Transverse colon (tissue), 4 donors: ENCODE measurements around the gene MMP25. TPM values are rescaled to one million over a fixed set of nuclear protein-coding genes. Genes with fewer than 3 reads are reported as not detected.

Experiments used
- DNase-seq: peaks from one replicate; pipeline ENCODE4 v3.0.0-alpha.2; 2019
- H3K27ac ChIP-seq, 4 donors: fragments of 200-600 bp; sonication (generic); 2 replicates each; pipeline ENCODE4 v1.5.1; 2016 to 2018; ENCODE audit warnings: inconsistent platforms in 4 of 4
- H3K27me3 ChIP-seq: fragments of 200-600 bp; sonication (generic); 2 replicates; pipeline ENCODE4 v1.5.1; 2017; ENCODE audit warnings: inconsistent platforms
- H3K36me3 ChIP-seq, 4 donors: fragments of 200-600 bp; sonication (generic); 2 replicates each; pipeline ENCODE4 v1.5.1; 2017 to 2019; ENCODE audit warnings: inconsistent platforms in 4 of 4
- H3K4me1 ChIP-seq, 4 donors: fragments of 200-600 bp; sonication (generic); 2 replicates each; pipeline ENCODE4 v1.5.1; 2017 to 2020; ENCODE audit warnings: inconsistent platforms in 4 of 4
- H3K4me3 ChIP-seq, 4 donors: fragments of 200-600 bp; sonication (generic); 1 replicate in 1 of 4; 2 replicates in 3 of 4; pipeline versions ENCODE4 v1.5.1 to v1.6.1; 2017 to 2019; ENCODE audit warnings: inconsistent platforms in 4 of 4
- H3K9me3 ChIP-seq, 2 donors: fragments of 200-600 bp; sonication (generic); 2 replicates each; pipeline ENCODE4 v1.5.1; 2017 to 2019; ENCODE audit warnings: inconsistent platforms in 2 of 2
- CTCF ChIP-seq, 5 experiments: fragments of 200-600 bp in 3 of 5; fragments of 450-650 bp in 2 of 5; sonication (generic) in 3 of 5; IDR thresholded peaks; 1 replicate in 2 of 5; 2 replicates in 3 of 5; pipeline ENCODE4 v1.5.1; 2016 to 2017; ENCODE audit warnings: antibody characterized with exemption in 5 of 5, inconsistent platforms in 3 of 5, mild to moderate bottlenecking in 2 of 5, moderate library complexity in 1 of 5
- EP300 ChIP-seq: sonication (generic); formaldehyde crosslinking; IDR thresholded peaks from one replicate; pipeline ENCODE4 v1.6.1; 2017; ENCODE audit warnings: antibody characterized with exemption, low read depth
- POLR2A ChIP-seq: fragments of 450-650 bp; IDR thresholded peaks from one replicate; pipeline ENCODE4 v1.6.1; 2016; ENCODE audit warnings: antibody characterized with exemption, mild to moderate bottlenecking, moderate library complexity
- POLR2AphosphoS5 ChIP-seq, 3 donors: sonication (generic); formaldehyde crosslinking; IDR thresholded peaks; one replicate each; pipeline ENCODE4 v1.6.1; 2016; ENCODE audit warnings: antibody characterized with exemption in 3 of 3
- WGBS, 2 donors: methylation state at CpG; one replicate each; pipeline ENCODE4 v1.1.5; 2018; ENCODE audit warnings: low coverage in 1 of 2; 5-methylcytosine and 5-hydroxymethylcytosine counted together
- in situ Hi-C, 4 donors: fragments of 200-750 bp; cut with MboI; loops; one replicate each; pipeline versions ENCODE4 v1.15.0 to v1.15.1; 2017; ENCODE audit warnings: low sequenced_read_pairs in 3 of 4, low pct_ligation_motif_present in 1 of 4, low pct_unique_long_range_greater_than_20kb in 1 of 4
- intact Hi-C: fragments of 100-400 bp; cut with DNase I; formaldehyde crosslinking; loops from one replicate; pipeline ENCODE4 v1.15.1; 2023; ENCODE audit warnings: low total_unique reads
- total RNA-seq, 4 donors: library from RNA; depleted of rRNA; stranded (reverse); fragments of >200 nt; gene quantifications; one replicate each; pipeline ENCODE4 v1.1.0, GENCODE V29; 2016

The MMP25 gene
- total RNA-seq, 4 donors from 2014 or later, result 1.6 to 9.4 (median 1.8) TPM; not detected in 1

- H3K9me3 ChIP-seq, result no peaks in the 10 kb centered on the region
- WGBS, 2 donors, result 88 to 100% methylated on average over 1 of the region's 1 CpG
- no peak overlapping the region for H3K27ac ChIP-seq
- H3K27me3 ChIP-seq, result no peaks in the 10 kb centered on the region
- in situ Hi-C loops, result no loop called here
- H3K4me3 ChIP-seq, result no peak overlapping the region
- DNase-seq, result no peak
- H3K4me1 ChIP-seq, result peaks cover 0 to 7% (median 0%) of the 10 kb centered on the region in 4 donors
- intact Hi-C loops, result no loop called here
- H3K36me3 ChIP-seq, result no peaks in the 10 kb centered on the region
- no peak for TF ChIP-seq CTCF (IDR thresholded peaks at IDR 0.05)
- TF ChIP-seq POLR2AphosphoS5 (IDR thresholded peaks at IDR 0.05), result no peak
- TF ChIP-seq EP300, result no peak
- no peak for TF ChIP-seq POLR2A
These were observed 38.1 kb downstream of the MMP25 start for GRCh38 chr16:3084491-3084890.

GRCh38 chr16:3084969-3085670, 38.8 kb downstream of the MMP25 start:
- Histone ChIP-seq H3K36me3 (no peaks in the 10 kb centered on the region), H3K27me3 (no peaks in the 10 kb centered on the region), H3K27ac (no peak overlapping the region), H3K4me3 (no peak overlapping the region), H3K9me3 (no peaks in the 10 kb centered on the region), H3K4me1 (peaks cover 0 to 7% (median 0%) of the 10 kb centered on the region in 4 donors)
- 83 to 87% methylated on average over 6 to 7 of the region's 7 CpGs for WGBS, 2 donors
- no peak for DNase-seq
- in situ Hi-C loops (no loop called here), intact Hi-C loops (no loop called here)
- no peak for TF ChIP-seq EP300
- no peak for TF ChIP-seq POLR2A
- TF ChIP-seq POLR2AphosphoS5 (IDR thresholded peaks at IDR 0.05), result no peak

- peak overlapping the region in 1 of 4 donors; percentile 27 for H3K4me3 ChIP-seq
- 60 to 86% methylated on average over 5 to 17 of the region's 17 CpGs for WGBS, 2 donors
- H3K36me3 ChIP-seq, result no peaks in the 10 kb centered on the region
- peak overlapping the region in 2 of 4 donors; percentile 27 to 34 for H3K27ac ChIP-seq
- H3K4me1 ChIP-seq, result peaks cover 0 to 7% (median 0%) of the 10 kb centered on the region in 4 donors
- TF ChIP-seq POLR2AphosphoS5 (IDR thresholded peaks at IDR 0.05) (no peak), EP300 (no peak), POLR2A (no peak), CTCF (IDR thresholded peaks at IDR 0.05) (no peak)
- intact Hi-C loops (no loop called here), in situ Hi-C loops (no loop called here)
- H3K9me3 ChIP-seq, result no peaks in the 10 kb centered on the region
- no peaks in the 10 kb centered on the region for H3K27me3 ChIP-seq
- DNase-seq, result no peak
These were observed 39.7 kb downstream of the MMP25 start for GRCh38 chr16:3085868-3086595.

- H3K27me3 ChIP-seq, result peaks cover 1% of the 10 kb centered on the region
- no peaks in the 10 kb centered on the region for H3K9me3 ChIP-seq
- intact Hi-C loops, result no loop called here
- 76% methylated on average over 13 of the region's 14 CpGs; no CpG with 5 or more reads in 1 of the 2 donors for WGBS, 2 donors
- TF ChIP-seq POLR2AphosphoS5 (IDR thresholded peaks at IDR 0.05) (no peak), EP300 (no peak), CTCF (IDR thresholded peaks at IDR 0.05) (no peak), POLR2A (no peak)
- in situ Hi-C loops, result no loop called here
- no peaks in the 10 kb centered on the region for H3K36me3 ChIP-seq
- H3K4me1 ChIP-seq, result peaks cover 0 to 7% (median 0%) of the 10 kb centered on the region in 4 donors
- peak overlapping the region; percentile 16 to 34 (median 22) for H3K27ac ChIP-seq
- peak overlapping the region in 2 of 4 donors; percentile 11 to 27 for H3K4me3 ChIP-seq
- DNase-seq, result no peak
These were observed 40.4 kb downstream of the MMP25 start for GRCh38 chr16:3086596-3087242.
